HG02623 (cell line): Measurements from ENCODE around the gene LY9.
A peak's percentile ranks its signal among the peaks of the same experiment; 100 is the strongest.
"Not testable (repeated sequence)": the region's sequence is repeated elsewhere in the genome, so short reads cannot be mapped to it uniquely, and the experiment has no call there.

ENCODE experiments used
- ATAC-seq: cut with Tn5 transposase; IDR thresholded peaks from one replicate; pipeline ENCODE4 v1.9.1; 2021; ENCODE audit warnings: moderate library complexity; ENCODE audit not compliant: unreplicated experiment

The LY9 gene

GRCh38 chr1:160773093-160773492 is 22.9 kb upstream of the LY9 start:
- no peak for ATAC-seq

GRCh38 chr1:160774886-160775719 is 20.9 kb upstream of the LY9 start:
- ATAC-seq, result no peak

- no peak for ATAC-seq
Measured at GRCh38 chr1:160776178-160776577, 19.8 kb upstream of the LY9 start.

- ATAC-seq, result no peak
Measured at GRCh38 chr1:160777486-160778089, 18.4 kb upstream of the LY9 start.

GRCh38 chr1:160778976-160779375 is 17.0 kb upstream of the LY9 start:
- ATAC-seq, result no peak

- no peak for ATAC-seq
Measured at GRCh38 chr1:160779626-160780397, 16.2 kb upstream of the LY9 start.

- no peak for ATAC-seq
Measured at GRCh38 chr1:160780398-160780755, 15.6 kb upstream of the LY9 start.

- ATAC-seq, result no peak
Measured at GRCh38 chr1:160781186-160781766, 14.7 kb upstream of the LY9 start.

- ATAC-seq, result peak; percentile 77
Measured at GRCh38 chr1:160781914-160782689, 13.9 kb upstream of the LY9 start.

- ATAC-seq, result not testable (repeated sequence)
Measured at GRCh38 chr1:160782988-160783765, 12.8 kb upstream of the LY9 start.

GRCh38 chr1:160789051-160789701 is 6.8 kb upstream of the LY9 start:
- peak; percentile 20 for ATAC-seq

- ATAC-seq, result peak; percentile 86
Measured at GRCh38 chr1:160789702-160790611, 6.0 kb upstream of the LY9 start.

GRCh38 chr1:160794376-160794775 is 1.6 kb upstream of the LY9 start:
- no peak for ATAC-seq

GRCh38 chr1:160797271-160797709 is 1.3 kb downstream of the LY9 start:
- ATAC-seq, result peak; percentile 44

- ATAC-seq, result no peak
Measured at GRCh38 chr1:160797861-160798273, 1.9 kb downstream of the LY9 start.

GRCh38 chr1:160798439-160798838 is 2.5 kb downstream of the LY9 start:
- no peak for ATAC-seq

- ATAC-seq, result no peak
Measured at GRCh38 chr1:160799641-160800040, 3.7 kb downstream of the LY9 start.

GRCh38 chr1:160800142-160800541 is 4.2 kb downstream of the LY9 start:
- ATAC-seq, result no peak
